GM12891 (cell line): Measurements from ENCODE around the gene BDH1.

Experiments
- POLR2A ChIP-seq: IDR thresholded peaks from 2 replicates; pipeline ENCODE4 v1.6.1; 2011; ENCODE audit warnings: low read depth, low read length, control low read depth
- SPI1 ChIP-seq: IDR thresholded peaks from 2 replicates; pipeline ENCODE4 v1.6.1; 2011; ENCODE audit warnings: low read depth, low read length, control low read depth
- TAF1 ChIP-seq: IDR thresholded peaks from 2 replicates; pipeline ENCODE4 v1.6.1; 2011; ENCODE audit warnings: low read depth, low read length, control low read depth

DNA sequence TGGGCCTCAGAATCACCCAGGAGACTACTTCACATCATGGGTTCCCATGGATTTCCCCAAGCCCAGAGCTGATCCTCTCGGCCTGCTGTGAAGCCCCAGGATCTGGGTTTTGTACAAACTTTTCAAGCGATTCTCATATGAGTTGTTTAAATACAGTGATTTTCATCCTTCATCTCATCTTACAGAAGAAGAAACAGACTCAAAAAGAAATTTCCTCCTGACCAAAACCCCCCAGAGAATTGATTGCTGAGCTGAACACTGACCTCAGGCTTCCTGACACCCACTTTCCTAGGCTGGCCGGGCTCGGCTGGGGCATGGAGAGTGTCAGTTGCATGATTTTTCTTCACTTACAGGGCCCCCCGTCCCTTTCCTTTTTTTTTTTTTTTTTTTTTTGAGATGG is 60.3 kb downstream of the BDH1 start:
- TF ChIP-seq TAF1 (no peak), SPI1 (no peak), POLR2A (no peak)
